Ovary (tissue), 3 donors: ENCODE data around the gene PAQR7.
"Not testable (repeated sequence)": the region's sequence is repeated elsewhere in the genome, so short reads cannot be mapped to it uniquely, and the experiment has no call there.

ENCODE experiments used
- CTCF ChIP-seq, 3 donors: fragments of 450-650 bp in 2 of 3; fragments of 200-600 bp in 1 of 3; IDR thresholded peaks; one replicate each; pipeline versions ENCODE4 v1.5.1 to v1.8.0; 2016 to 2022; ENCODE audit warnings: antibody characterized with exemption in 3 of 3, mild to moderate bottlenecking in 1 of 3
- EP300 ChIP-seq: sonication (generic); formaldehyde crosslinking; IDR thresholded peaks from one replicate; pipeline ENCODE4 v1.6.1; 2017; ENCODE audit warnings: antibody characterized with exemption
- POLR2A ChIP-seq: fragments of 450-650 bp; IDR thresholded peaks from one replicate; pipeline ENCODE4 v1.6.1; 2017; ENCODE audit warnings: antibody characterized with exemption, mild to moderate bottlenecking, moderate library complexity
- donor health status: DM: no; HTN: no; CAD: no.

- not testable (repeated sequence) for TF ChIP-seq CTCF (IDR thresholded peaks at IDR 0.05); POLR2A; EP300
Observed at GRCh38 chr1:25839808-25840207, 35.7 kb downstream of the PAQR7 start.
